MCF 10A (cell line): Measurements from ENCODE around the gene RBP7. TPM values are rescaled to one million over a fixed set of nuclear protein-coding genes. Genes with fewer than 3 reads are reported as not detected.
"Not testable (repeated sequence)": the region's sequence is repeated elsewhere in the genome, so short reads cannot be mapped to it uniquely, and the experiment has no call there.

Source experiments
- BruUV-seq: library from RNA; stranded (reverse); fragments of 400-500 nt; replicated peaks from 2 replicates; lab custom pipeline; 2021; lab: Mats Ljungman, UMichigan
- CTCF ChIA-PET: fragments of 300-600 bp; sonication (Branson Sonifier 250); formaldehyde crosslinking; extraction: SDS; loops from one replicate; lab custom pipeline; 2021; ENCODE audit warnings: antibody characterized with exemption, inconsistent platforms; lab: Yijun Ruan, JAX
- POLR2A ChIA-PET: fragments of 300-600, 350-650 bp; sonication (Branson Sonifier 250); formaldehyde crosslinking; extraction: SDS; loops from one replicate; lab custom pipeline; 2020; ENCODE audit warnings: antibody characterized with exemption, inconsistent platforms; lab: Yijun Ruan, JAX
- DNase-seq: peaks from one replicate; pipeline ENCODE4 v3.0.0-alpha.2; 2018; ENCODE audit not compliant: unreplicated experiment
- H3K27ac Mint-ChIP-seq: one replicate; pipeline ENCODE4 v1.8.0; 2022; ENCODE audit warnings: mild to moderate bottlenecking, low read depth, mixed read lengths; ENCODE audit not compliant: unreplicated experiment
- H3K27me3 Mint-ChIP-seq: one replicate; pipeline ENCODE4 v1.8.0; 2022; ENCODE audit warnings: mixed read lengths; ENCODE audit not compliant: insufficient read depth, unreplicated experiment
- H3K36me3 Mint-ChIP-seq: one replicate; pipeline ENCODE4 v1.8.0; 2022; ENCODE audit warnings: mild to moderate bottlenecking, moderate library complexity, mixed read lengths; ENCODE audit not compliant: insufficient read depth, unreplicated experiment
- H3K4me1 Mint-ChIP-seq: one replicate; pipeline ENCODE4 v1.8.0; 2022; ENCODE audit warnings: mixed read lengths; ENCODE audit not compliant: insufficient read depth, unreplicated experiment
- H3K4me3 Mint-ChIP-seq: one replicate; pipeline ENCODE4 v1.8.0; 2022; ENCODE audit warnings: mild to moderate bottlenecking, moderate library complexity, mixed read lengths; ENCODE audit not compliant: unreplicated experiment
- H3K9me3 Mint-ChIP-seq: one replicate; pipeline ENCODE4 v1.8.0; 2022; ENCODE audit warnings: mixed read lengths; ENCODE audit not compliant: unreplicated experiment
- CTCF ChIP-seq: fragments of 200-600 bp; IDR thresholded peaks from one replicate; pipeline ENCODE4 v1.8.0; 2022; ENCODE audit warnings: antibody characterized with exemption, mild to moderate bottlenecking; ENCODE audit not compliant: unreplicated experiment
- intact Hi-C: fragments of 100-400 bp; cut with micrococcal nuclease; formaldehyde crosslinking; loops from 2 replicates; pipeline ENCODE4 v1.14.1; 2022
- total RNA-seq: library from RNA; stranded (reverse); gene quantifications from 2 replicates; pipeline ENCODE4 v1.2.3, GENCODE V29; 2022

The RBP7 gene
- total RNA-seq, 1 experiment from 2014 or later = not detected

DNA sequence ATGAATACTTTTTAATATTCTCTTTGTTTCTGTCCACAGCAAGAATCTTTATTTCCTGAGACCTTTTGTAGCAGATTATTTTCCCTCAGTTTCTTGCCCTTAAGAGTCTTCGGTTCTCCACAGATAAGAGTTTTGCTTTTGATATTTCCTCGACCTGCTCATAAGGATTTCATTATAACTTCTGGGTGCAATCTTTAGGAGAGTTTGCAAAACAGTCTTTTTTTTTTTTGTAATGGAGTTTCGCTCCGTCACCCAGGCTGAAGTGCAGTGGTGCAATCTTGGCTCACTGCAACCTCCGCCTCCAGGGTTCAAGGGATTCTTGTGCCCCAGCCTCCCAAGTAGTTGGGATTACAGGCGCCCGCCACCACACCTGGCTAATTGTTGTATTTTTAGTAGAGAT is 25.6 kb downstream of the RBP7 start:
- Mint-ChIP-seq H3K4me1 (no peaks in the 10 kb centered on the region), H3K36me3 (no peaks in the 10 kb centered on the region), H3K27me3 (no peaks in the 10 kb centered on the region), H3K27ac (no peak overlapping the region), H3K9me3 (no peaks in the 10 kb centered on the region), H3K4me3 (no peak overlapping the region)
- TF ChIP-seq CTCF = no peak
- intact Hi-C loops = no loop called here
- CTCF ChIA-PET = interaction anchor here (1.0 kb wide), 1 partner anchor 72 kb away, joined by 4 read pairs; no protein-coding TSS in a partner anchor
- no TSS peak for BruUV-seq
- POLR2A ChIA-PET = no interaction called here
- DNase-seq = no peak

GRCh38 chr1:10025354-10025753 is 28.3 kb downstream of the RBP7 start:
- Mint-ChIP-seq H3K4me3 (no peak overlapping the region), H3K27me3 (no peaks in the 10 kb centered on the region), H3K27ac (no peak overlapping the region), H3K9me3 (no peaks in the 10 kb centered on the region), H3K36me3 (no peaks in the 10 kb centered on the region), H3K4me1 (no peaks in the 10 kb centered on the region)
- DNase-seq = no peak
- no TSS peak for BruUV-seq
- intact Hi-C loops = no loop called here
- ChIA-PET POLR2A (no interaction called here), CTCF (interaction anchor here (0.7 kb wide), 1 partner anchor 469 kb away, joined by 3 read pairs; no protein-coding TSS in a partner anchor)
- no peak for TF ChIP-seq CTCF

- Mint-ChIP-seq H3K4me1 (peaks cover under 1% of the 10 kb centered on the region), H3K27ac (no peak overlapping the region), H3K9me3 (no peaks in the 10 kb centered on the region), H3K27me3 (no peaks in the 10 kb centered on the region), H3K36me3 (no peaks in the 10 kb centered on the region), H3K4me3 (no peak overlapping the region)
- ChIA-PET CTCF (no interaction called here), POLR2A (no interaction called here)
- DNase-seq = no peak
- no peak for TF ChIP-seq CTCF
- intact Hi-C loops = no loop called here
- BruUV-seq = no TSS peak
Measured at GRCh38 chr1:10027027-10027426, 30.0 kb downstream of the RBP7 start.

DNA sequence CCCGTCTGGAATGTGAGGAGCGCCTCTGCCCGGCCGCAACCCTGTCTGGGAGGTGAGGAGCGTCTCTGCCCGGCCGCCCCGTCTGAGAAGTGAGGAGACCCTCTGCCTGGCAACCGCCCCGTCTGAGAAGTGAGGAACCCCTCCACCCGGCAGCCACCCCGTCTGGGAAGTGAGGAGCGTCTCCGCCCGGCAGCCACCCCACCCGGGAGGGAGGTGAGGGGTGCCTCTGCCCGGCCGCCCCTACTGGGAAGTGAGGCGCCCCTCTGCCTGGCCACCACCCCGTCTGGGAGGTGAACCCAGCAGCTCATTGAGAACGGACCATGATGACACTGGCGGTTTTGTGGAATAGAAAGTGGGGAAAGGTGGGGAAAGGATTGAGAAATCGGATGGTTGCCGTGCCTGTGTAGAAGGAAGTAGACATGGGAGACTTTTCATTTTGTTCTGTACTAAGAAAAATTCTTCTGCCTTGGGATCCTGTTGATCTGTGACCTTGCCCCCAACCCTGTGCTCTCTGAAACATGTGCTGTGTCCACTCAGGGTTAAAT is 32.0 kb downstream of the RBP7 start:
- POLR2A ChIA-PET, H3K27ac Mint-ChIP-seq, CTCF ChIA-PET, BruUV-seq, DNase-seq, H3K9me3 Mint-ChIP-seq, intact Hi-C loops, H3K4me1 Mint-ChIP-seq, H3K36me3 Mint-ChIP-seq, H3K27me3 Mint-ChIP-seq, H3K4me3 Mint-ChIP-seq: not testable (repeated sequence)
